Left ventricle myocardium inferior (tissue), 1 donor: ENCODE results near the gene HS6ST2. TPM values are rescaled to one million over a fixed set of nuclear protein-coding genes. Genes with fewer than 3 reads are reported as not detected.

Source experiments
- DNase-seq: peaks from one replicate; pipeline ENCODE4 v3.0.0-alpha.2; 2020
- H3K27ac ChIP-seq: fragments of 200-600 bp; replicated peaks from 2 replicates; pipeline ENCODE4 v1.8.0; 2021
- H3K27me3 ChIP-seq: fragments of 200-600 bp; 2 replicates; pipeline ENCODE4 v1.8.0; 2021; ENCODE audit warnings: low read depth
- H3K36me3 ChIP-seq: fragments of 200-600 bp; 2 replicates; pipeline ENCODE4 v1.8.0; 2021
- H3K4me1 ChIP-seq: fragments of 200-600 bp; 2 replicates; pipeline ENCODE4 v1.8.0; 2021
- H3K4me3 ChIP-seq: fragments of 200-600 bp; 2 replicates; pipeline ENCODE4 v1.8.0; 2021; ENCODE audit warnings: mild to moderate bottlenecking, moderate library complexity
- H3K9me3 ChIP-seq: fragments of 200-600 bp; replicated peaks from 2 replicates; pipeline ENCODE4 v1.8.0; 2021
- intact Hi-C: fragments of 100-400 bp; cut with micrococcal nuclease; formaldehyde crosslinking; loops from one replicate; pipeline ENCODE4 v1.11.0; 2022
- total RNA-seq: library from RNA; stranded (reverse); fragmentation: NEBNext Ultra II Directional; extraction: Animal tissue kit (Norgen Biotek cat#: 25700); gene quantifications from one replicate; pipeline ENCODE4 v1.2.1, GENCODE V29; 2021
- TF ChIP-seq, protein P1 (sequence below): fragments of 200-600 bp; IDR thresholded peaks from 2 replicates; pipeline ENCODE4 v1.8.0; 2021; ENCODE audit warnings: antibody characterized with exemption, mild to moderate bottlenecking, borderline replicate concordance
- donor health status: DM: no; HTN: yes; CAD: no; lungs with severe emphysema.

The HS6ST2 gene
- total RNA-seq, 1 donor from 2014 or later: 0.19 TPM

DNA sequence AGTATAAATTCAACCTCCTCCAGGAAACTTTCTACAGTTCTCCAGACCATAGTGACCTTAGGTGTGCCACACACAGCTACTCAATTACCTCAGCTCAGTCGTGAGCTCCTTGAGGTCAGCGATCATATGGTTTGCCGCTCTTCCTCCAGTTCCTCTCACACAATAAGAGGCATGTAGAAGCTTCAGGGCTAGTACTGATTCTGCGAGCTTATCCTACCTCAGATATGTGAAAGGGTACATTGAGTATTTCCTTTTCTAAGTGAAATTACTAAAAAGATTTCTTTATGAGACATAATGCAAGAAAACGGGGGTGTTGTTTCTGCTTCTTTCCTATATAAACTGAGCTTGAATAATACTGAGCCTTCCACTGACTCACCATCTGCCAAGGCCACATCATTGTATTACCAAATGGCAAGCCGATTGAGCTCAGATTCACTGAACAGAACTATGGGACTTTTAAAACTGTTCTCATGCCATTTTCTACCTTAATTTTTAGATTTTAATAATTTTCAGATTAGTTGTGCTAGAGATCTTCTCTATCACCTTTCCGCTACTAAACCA lies 183.1 kb downstream of the HS6ST2 start:
- intact Hi-C loops: no loop called here
- Histone ChIP-seq H3K9me3 (no peaks in the 10 kb centered on the region), H3K27me3 (no peaks in the 10 kb centered on the region), H3K27ac (no peak overlapping the region), H3K4me3 (no peak overlapping the region), H3K4me1 (no peaks in the 10 kb centered on the region), H3K36me3 (no peaks in the 10 kb centered on the region)
- TF ChIP-seq, protein P1, sequence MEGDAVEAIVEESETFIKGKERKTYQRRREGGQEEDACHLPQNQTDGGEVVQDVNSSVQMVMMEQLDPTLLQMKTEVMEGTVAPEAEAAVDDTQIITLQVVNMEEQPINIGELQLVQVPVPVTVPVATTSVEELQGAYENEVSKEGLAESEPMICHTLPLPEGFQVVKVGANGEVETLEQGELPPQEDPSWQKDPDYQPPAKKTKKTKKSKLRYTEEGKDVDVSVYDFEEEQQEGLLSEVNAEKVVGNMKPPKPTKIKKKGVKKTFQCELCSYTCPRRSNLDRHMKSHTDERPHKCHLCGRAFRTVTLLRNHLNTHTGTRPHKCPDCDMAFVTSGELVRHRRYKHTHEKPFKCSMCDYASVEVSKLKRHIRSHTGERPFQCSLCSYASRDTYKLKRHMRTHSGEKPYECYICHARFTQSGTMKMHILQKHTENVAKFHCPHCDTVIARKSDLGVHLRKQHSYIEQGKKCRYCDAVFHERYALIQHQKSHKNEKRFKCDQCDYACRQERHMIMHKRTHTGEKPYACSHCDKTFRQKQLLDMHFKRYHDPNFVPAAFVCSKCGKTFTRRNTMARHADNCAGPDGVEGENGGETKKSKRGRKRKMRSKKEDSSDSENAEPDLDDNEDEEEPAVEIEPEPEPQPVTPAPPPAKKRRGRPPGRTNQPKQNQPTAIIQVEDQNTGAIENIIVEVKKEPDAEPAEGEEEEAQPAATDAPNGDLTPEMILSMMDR: no peak
- DNase-seq: no peak

DNA sequence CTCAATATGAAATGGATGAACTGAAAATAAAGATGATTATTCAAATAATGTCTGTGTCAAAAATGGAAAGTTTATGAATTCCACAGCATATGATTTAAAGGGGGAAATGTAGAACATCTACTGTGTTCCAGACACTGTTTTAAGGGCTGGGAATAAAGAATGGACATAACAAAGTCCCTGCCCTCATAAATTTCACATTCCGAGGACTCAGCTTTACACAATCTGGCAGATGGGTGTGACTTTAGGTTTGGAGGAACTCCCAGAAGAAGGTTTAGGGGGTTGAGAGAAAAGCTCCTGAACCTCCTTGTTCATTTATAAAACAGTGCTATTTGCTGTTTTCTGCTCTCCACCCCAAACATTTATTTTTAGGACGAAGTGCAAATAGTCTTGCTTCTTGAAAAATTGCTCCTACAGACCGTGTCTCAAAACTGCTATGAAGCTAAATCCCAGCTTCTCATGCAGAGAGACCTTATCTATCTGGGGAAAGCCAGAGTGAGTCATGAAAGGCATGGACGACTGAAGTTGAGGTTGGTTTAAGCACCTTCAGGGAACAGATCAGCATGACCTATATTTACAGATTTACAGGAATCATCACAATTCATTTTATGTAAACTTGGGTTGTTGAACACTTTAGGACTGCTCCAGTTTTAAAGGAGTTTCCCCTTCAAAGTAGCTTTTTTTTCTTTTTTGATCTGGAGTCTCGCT lies 184.3 kb downstream of the HS6ST2 start:
- H3K4me1 ChIP-seq: no peaks in the 10 kb centered on the region
- TF ChIP-seq, protein P1: no peak
- H3K4me3 ChIP-seq: no peak overlapping the region
- no peak for DNase-seq
- no peaks in the 10 kb centered on the region for H3K9me3 ChIP-seq
- intact Hi-C loops: no loop called here
- H3K36me3 ChIP-seq: no peaks in the 10 kb centered on the region
- H3K27me3 ChIP-seq: no peaks in the 10 kb centered on the region
- H3K27ac ChIP-seq: no peak overlapping the region

DNA sequence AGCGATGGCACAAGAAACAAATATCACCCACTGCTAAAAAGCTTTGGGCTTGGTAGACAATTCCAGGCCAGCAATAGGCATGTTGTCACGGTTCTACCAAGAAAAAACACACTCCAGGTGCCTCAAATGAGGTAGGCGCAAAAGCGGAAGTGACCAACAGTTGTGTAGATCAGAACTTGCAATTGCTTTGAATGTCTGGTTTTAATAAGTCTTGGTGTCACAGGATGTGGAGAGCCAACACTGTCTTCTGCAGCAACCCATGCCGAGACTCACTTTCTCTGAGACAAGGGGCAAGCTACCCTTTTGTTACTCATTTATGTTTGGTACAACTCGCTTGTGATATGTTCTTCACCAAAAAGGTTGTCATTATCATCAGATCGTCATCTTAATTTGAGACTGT lies 188.8 kb downstream of the HS6ST2 start:
- intact Hi-C loops: no loop called here
- no peak overlapping the region for H3K27ac ChIP-seq
- no peaks in the 10 kb centered on the region for H3K4me1 ChIP-seq
- no peak for DNase-seq
- H3K27me3 ChIP-seq: no peaks in the 10 kb centered on the region
- no peaks in the 10 kb centered on the region for H3K9me3 ChIP-seq
- TF ChIP-seq, protein P1: no peak
- no peaks in the 10 kb centered on the region for H3K36me3 ChIP-seq
- no peak overlapping the region for H3K4me3 ChIP-seq

DNA sequence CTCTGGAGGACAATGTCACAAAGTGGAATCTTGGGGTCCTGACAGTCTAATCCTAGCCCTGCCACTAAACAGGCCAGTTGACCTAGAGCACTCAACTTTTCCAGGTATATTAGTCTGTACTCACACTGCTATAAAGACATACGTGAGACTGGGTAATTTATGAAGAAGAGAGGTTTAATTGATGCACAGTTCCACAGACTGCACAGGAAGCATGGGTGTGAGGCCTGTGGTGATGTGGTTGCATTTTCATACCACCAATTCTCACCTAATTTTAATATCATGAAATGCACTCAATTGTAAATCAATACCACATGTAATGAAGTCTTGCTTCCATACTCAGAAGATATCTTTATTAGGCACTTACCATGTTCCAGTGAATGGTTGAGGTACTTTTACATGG lies 192.0 kb downstream of the HS6ST2 start:
- Histone ChIP-seq H3K27me3 (no peaks in the 10 kb centered on the region), H3K4me1 (no peaks in the 10 kb centered on the region), H3K27ac (no peak overlapping the region), H3K36me3 (no peaks in the 10 kb centered on the region), H3K4me3 (no peak overlapping the region), H3K9me3 (no peaks in the 10 kb centered on the region)
- DNase-seq: no peak
- TF ChIP-seq, protein P1: no peak
- intact Hi-C loops: no loop called here

DNA sequence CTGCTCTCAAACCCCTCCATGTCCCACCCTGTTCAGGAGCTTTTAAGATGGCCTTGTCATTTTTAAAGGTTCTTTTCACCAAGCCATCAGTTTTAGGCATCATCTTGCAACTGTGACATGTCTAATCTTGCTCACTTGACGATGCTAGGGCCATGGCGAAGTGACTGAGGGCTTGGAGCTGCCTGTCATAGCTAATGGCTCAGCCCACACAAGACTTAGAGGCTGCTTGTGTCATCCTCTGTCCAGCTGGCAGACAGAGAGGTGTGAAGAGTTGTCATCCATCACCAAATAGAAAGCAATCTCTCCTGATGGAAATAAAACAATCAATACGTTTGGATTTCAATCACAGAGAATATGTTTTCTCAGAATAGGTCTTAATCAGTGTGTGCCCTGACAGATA lies 194.9 kb downstream of the HS6ST2 start:
- intact Hi-C loops: no loop called here
- Histone ChIP-seq H3K9me3 (no peaks in the 10 kb centered on the region), H3K4me3 (no peak overlapping the region), H3K27ac (no peak overlapping the region), H3K4me1 (no peaks in the 10 kb centered on the region), H3K36me3 (no peaks in the 10 kb centered on the region), H3K27me3 (no peaks in the 10 kb centered on the region)
- no peak for DNase-seq
- TF ChIP-seq, protein P1: no peak
